Lung microvascular endothelial cell (primary cell): ENCODE results near the gene NUDT4. TPM values are rescaled to one million over a fixed set of nuclear protein-coding genes. Genes with fewer than 3 reads are reported as not detected.
A peak's percentile ranks its signal among the peaks of the same experiment; 100 is the strongest.
"Not testable (repeated sequence)": the region's sequence is repeated elsewhere in the genome, so short reads cannot be mapped to it uniquely, and the experiment has no call there.

ENCODE experiments used
- DNase-seq, 2 donors: peaks; one replicate each; pipeline versions ENCODE4 v3.0.0 to v3.0.0-alpha.2; 2010; ENCODE audit warnings: low read depth in 2 of 2
- total RNA-seq: library from RNA; depleted of rRNA; stranded (reverse); fragments of >200 nt; gene quantifications from 2 replicates; pipeline ENCODE4 v1.2.1, GENCODE V29; 2014

NUDT4 gene
- total RNA-seq, 1 donor from 2014 or later: 71.8 TPM

DNA sequence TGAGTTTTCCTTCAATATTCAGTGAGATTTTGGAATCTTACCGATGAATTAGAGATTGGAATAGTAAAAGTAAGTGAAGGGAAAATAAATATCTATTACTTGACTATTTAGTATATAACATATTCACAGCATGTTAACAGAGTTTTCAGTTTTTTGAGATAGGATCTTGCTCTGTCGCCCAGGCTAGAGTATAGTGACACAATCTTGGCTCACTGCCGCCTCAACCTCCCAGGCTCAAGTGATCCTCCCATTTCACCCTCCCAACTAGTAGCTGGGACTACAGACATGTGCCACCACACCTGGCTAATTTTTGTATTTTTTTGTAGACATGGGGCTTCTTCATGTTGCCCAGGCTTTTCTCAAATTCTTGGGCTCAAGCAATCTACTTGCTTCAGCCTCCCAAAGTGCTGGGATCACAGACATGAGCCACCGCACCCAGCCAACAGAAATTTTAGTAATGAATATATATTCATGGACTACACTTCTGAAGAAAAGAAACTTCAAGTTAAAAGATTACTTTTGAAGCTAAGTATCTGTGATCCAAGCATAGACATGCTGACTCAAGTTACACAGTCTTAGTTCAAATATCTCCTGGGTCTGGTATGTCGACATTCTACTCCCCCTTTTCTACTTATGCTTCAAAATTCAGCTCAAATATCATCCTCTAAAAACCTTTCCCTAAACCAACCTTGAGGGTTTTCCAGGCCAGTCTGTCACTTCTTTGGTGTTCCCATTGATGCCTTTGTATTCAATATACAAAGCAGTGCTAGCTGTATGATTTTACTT, 50.2 kb downstream of the NUDT4 start:
- DNase-seq: no peak

DNA sequence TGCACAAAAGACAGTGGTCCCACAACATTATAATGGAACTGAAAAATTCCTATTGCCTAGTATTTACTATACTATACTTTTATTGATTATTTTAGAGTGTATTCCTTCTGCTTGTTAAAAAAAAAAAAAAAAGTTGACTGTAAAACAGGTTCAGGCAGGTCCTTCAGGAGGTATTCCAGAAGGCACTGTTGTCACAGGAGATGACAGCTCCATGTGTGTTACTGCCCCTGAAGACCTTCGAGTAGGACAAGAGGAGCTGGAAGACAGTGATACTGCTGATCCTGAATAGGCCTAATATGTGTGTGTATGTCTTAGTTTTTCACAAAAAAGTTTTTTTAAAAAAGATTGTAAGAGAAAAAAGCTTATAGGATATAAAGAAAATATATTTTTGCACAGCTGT, 51.7 kb downstream of the NUDT4 start:
- DNase-seq: no peak

DNA sequence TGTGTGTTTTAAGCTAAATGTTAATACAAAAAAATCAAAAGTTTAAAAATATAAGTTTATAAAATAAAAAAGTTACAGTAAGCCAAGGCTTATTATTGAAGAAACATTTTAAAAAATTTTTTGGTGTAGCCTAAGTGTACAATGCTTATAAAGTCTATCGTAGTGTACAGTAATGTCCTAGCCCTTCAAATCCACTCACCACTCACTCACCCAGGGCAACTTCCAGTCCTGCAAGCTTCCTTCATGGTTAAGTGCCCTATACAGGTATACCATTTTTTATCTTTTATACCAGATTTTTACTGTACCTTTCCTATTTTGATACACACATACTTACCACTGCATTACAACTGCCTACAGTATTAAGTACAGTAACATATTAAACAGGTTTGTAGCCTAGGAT, 52.1 kb downstream of the NUDT4 start:
- DNase-seq: no peak

DNA sequence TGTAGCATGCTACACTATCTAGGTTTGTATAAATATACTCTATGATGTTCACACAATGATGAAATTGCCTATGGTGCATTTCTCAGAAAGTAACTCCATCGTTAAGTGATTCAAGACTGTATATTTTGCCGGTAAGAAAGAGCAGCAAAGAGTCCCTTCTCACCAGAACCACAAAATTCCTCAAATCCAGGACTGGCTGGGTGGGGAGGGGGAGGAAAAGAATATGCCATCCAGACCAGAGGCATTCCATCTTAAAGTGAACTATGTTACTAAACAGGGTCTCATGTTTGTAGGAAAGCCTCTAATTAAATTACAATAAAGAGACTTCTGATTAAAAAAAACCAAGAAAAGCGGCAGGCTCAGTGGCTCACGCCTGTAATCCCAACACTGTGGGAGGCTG, 52.6 kb downstream of the NUDT4 start:
- no peak for DNase-seq

DNA sequence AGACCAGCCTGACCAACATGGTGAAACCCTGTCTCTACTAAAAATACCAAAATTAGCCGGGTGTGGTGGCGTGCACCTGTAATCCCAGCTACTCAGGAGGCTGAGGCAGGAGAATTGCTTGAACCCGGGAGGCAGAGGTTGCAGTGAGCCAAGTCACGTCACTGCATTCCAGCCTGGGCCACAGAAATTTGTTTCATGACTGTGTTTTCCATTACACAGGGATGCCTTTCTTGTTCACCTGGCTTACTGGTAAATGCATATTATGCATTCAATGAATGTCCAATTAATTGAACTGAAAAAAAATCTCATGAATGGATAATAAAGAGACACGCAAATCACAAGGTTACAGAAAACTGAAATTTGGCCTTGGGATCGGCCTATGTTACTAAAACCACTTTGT, 54.3 kb downstream of the NUDT4 start:
- not testable (repeated sequence) for DNase-seq

DNA sequence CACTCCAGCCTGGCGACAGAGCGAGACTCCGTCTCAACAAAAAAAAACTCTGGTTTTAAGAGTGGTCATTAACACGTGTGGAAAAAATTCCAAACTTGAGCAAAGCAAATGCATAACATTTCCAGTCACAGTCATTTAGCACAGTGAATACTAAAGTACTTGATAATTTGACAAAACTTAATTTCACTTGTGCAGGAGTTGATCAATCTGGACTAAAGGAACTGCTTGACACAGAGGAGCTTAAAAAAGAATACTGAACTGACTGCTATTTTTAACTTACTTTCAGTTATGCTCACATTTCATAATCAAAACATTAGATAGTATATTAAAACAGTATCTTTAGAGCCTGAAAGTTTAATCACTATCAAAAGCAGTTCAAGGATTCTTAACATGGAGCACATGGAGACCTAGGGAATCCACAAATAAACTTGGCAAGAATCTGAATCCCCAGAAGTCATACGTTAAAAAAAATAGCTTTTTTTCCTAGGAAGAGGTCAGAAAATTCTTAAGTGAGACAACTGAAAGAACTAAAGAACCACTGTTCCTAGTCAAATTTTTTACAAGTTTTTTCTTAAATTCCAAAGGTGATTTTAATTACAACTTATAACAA, 56.6 kb downstream of the NUDT4 start:
- no peak for DNase-seq

DNA sequence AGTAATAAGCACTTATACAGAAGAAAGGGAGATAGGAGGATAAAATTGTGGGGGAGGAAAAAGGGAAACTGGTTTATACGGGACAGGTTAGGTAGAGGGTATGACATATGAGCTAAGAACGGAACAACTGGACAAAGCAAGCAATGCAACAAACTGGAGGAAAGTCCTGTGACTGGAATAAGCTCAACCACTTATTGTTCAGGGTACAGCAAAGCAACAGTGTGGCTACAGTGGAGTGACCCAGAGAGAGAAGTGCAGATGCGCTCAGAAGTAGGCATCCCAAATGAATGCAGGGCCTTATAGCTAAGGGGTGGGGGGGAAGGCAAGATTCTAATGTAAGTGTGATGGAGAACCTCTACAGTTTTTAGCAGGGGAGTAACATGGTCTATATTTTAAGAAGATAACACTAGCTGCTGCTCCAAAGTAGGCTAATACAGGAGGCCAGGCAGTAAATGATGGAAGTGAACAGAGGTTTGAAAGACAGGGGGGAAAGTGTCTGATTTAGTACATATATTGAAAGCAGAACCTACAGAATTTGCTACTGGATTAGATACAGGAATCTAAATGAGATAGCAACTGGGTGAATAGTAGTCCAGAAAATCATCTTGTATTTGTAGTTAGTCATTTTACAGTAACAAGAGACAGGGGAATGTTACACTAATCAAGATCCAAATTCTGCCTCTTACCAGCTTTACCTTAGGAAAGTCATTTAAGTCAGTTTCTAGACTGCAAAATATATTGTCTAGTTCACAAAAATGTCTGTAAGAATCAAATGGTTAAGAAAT, 60.7 kb downstream of the NUDT4 start:
- no peak for DNase-seq

DNA sequence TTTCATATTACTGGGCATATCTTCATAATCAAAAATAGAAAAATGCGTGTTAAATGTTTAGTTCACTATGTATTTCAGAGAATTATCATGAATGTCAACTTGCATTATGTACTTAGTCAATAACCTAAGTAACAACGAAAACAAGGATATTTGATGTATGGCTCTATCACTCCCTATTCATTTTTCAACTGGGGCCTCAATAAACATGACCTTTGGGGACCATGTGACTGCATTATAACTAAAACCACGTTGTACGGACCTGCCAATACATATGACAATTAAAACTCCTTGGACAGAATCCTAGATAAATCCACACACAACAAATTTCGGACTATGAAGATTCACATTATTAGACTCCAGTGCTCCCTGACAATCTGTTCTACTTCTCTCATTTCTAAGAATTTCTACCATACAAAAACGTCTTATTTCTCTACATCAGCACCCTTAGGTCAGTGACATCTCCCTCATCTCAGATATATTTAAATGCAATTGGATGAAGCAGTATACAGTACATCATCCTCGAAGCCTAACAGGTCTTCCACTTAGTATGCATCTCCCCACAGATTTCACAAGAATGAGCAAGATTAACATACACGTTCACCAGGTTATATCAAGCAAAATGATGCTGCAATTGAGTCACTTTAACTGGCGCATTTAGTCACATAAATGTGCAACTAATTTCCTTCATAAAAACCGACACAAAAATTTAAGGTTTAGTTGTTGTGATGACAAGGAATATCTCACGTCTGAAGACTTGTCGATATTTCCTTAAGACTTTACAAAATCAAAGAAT, 62.5 kb downstream of the NUDT4 start:
- DNase-seq: peak in 1 of 2 donors; percentile 19

DNA sequence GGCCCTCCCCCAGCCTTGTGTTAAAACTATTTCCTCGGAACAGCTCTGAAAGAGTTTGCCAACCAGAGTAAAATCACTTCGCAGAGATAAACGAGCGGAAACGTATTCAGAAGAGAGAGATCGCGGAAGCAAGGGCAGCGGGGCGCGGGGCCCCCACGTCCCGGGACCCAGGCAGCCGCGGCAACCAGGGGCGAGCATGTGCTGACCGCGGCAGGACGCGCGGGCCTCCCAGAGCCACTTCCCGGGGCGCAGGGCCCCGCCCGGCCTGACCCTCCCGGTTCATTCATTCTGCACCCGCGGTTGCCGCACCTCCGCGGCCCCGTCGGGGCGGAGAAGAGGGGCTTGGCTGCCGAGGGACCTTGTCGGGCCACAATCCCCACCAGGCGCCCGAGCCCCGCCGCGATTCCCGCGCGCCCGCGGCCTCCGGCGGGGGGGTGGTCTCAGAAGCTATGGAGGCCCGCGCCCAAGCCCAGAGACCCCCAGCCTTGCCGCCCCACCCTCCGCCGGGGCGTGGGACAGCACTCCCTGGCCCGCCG, 63.4 kb downstream of the NUDT4 start:
- peak; percentile 41 to 45 for DNase-seq

DNA sequence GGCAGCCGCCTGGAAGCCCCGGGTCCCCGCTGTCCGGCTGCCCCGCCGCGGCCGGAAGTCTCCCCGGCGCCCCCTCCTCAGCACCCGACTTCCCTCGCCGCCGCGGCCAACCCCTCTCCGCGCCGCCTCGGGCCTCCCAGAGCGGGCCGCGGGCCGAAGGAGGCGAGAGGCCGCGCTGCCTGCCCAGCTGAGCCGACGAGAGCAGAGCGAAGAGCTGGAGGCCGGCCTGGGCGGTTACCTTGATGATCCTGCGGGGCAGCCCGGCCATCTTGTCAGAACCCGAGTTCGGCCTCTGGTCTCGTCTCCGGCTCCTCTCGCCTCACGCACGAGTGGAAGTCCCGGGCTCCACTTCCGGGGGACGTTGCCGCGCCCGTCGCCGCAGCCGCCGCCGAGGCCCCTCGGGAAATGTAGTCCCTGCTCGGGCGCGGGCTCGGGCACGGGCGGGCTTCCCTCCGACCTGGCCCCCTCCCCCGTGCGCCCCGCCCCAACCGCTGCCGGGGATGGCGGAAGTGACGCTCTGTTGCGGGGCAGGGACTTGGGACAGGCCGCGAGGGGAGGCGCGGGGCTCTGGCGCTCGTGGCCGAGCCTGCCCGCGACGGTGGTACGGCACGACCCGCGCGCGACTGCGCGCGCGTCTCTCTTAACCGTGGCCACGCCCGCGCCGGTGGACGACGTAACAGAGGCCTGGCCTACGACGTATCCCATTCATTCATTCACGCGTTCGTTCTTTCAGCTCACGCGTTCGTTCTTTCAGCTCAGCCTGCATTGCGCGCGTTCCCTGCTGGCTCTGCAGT, 64.1 kb downstream of the NUDT4 start, which contains the start of gene UBE2N:
UBE2N (minus strand) TSS at position 331 of the 794 bp plus-strand sequence; CDS start at position 268, 63 bp downstream.
- peak; percentile 96 for DNase-seq

DNA sequence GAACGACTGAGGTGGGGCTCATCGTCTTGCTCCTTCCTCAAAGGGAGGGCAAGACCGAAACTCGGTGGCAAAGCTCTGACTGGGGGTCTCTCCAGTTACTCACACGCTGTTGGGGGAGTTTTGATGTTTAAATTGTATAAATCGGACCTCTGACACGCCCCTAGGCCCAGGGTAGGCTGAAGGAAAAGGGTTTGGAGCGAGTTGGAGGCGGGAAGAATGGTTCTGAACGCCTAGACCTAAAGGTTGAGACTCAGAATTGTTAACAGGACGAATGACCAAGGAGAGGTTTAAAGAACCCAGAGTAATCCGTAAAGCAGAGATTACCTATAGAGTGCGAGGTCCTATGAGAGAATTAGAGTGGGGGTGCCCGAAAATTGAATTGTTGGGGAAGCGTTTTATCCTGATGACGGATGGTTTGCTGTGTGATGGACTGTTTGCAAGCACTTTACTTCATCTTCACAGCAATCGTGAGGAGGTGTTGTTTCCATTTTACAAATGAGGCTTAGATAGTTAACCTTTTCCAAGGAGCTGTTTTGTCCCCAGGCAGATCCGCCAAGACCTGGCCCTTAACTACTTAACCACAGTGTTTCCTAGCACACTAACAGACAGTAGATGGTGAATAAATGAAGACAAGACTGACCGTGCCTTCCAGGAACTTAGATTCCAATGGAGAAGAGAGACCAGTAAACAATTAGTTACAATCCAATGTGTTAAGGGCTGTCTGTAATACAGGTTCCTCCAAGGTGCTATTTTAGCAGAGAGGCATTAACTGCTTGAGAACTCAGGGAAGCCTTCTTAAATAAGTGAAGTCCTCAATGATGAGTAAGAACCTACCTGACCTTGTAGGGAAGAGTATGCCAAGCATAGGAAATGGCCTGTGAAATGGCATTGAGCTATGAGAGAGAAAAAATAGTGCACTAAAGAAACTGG, 65.0 kb downstream of the NUDT4 start:
- no peak for DNase-seq

DNA sequence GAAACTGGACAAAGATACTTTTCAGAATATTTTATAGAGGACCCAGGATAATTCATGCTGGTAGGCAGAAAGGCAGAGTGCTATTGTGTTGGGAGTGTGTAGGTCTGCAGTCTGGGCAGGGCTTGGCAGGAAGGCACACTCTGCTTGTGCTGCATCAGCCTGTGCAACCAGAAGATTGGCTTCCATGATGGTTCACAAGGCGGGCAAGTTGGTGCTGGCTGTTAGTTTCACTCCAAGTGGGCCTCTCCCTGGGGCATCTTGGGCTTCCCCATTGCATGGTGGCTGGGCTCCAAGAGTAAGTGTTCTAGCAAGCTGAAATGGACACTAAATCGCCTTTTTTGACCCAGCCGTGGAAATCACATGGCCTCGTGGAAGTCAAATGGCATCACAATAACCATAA, 65.9 kb downstream of the NUDT4 start:
- DNase-seq: no peak

DNA sequence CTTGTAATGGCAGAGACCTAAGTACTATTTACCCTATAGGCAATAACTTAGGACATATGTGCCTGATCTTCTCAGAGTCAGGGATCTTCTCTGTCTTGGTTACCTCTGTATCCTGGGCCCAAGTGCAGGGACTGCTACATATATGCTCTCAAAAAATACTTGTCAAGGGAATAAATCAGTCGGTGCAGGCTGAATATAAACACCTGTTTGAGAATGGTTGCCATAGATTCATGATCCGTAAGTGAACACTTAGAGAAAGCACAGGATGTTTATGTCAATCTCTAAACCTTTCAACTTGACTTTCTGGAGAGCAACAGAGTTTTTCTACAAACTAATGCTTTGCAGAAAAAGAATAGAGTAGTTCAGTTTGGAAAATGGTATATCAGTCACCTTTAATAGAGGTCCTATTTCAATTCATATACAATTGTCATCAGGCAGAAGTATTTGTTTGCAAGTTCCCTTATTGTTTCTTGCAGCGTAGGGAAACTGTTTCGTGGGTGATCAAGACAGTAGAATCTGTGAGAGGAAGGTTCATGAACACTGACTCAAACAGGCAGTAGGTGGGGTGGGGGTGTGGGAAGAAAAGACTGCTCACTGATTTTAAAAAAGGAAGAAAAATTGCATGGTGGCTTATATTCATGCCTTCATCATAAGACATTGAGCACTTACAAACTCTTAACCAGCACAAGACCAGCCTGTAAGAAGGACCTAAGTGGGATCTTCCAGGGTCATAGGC, 70.0 kb downstream of the NUDT4 start:
- no peak for DNase-seq

DNA sequence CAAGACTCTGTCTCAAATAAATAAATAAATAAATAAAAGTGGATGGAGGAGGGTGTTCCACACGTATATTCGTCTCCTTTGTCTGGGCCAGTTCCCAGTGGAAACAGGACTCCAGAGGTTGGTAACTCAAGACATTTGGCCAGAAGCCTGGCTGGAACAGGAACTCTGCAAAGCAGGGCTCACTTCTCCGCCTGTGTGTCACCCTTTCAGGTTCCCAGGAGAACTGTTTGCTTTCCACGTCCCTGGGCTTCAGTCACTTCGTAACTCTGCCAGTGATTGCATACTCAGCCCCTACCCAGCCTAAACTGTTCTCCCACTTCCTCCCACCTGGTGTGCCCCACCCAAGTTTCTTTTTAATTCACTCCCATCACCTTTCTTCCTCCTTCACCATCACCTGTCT, 71.1 kb downstream of the NUDT4 start:
- no peak for DNase-seq

DNA sequence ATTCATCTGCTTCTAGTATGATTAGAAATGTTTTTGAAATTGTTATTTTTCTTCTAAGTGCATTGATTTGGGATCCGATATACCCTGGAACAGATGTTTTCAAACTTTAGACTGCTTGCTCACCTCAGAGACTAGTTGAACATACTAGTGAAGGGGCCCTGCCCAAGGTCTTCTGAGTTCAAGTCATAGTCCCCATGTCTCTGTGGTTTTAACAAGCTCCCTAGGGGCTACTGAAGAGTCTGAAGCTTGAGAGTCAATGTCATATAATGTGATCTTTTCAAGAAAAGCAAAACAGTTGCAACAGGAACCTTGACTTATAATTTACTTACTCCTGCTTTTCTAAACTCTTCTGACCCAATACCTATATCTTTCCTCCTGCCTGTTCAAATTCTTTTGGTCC, 71.6 kb downstream of the NUDT4 start:
- no peak for DNase-seq

DNA sequence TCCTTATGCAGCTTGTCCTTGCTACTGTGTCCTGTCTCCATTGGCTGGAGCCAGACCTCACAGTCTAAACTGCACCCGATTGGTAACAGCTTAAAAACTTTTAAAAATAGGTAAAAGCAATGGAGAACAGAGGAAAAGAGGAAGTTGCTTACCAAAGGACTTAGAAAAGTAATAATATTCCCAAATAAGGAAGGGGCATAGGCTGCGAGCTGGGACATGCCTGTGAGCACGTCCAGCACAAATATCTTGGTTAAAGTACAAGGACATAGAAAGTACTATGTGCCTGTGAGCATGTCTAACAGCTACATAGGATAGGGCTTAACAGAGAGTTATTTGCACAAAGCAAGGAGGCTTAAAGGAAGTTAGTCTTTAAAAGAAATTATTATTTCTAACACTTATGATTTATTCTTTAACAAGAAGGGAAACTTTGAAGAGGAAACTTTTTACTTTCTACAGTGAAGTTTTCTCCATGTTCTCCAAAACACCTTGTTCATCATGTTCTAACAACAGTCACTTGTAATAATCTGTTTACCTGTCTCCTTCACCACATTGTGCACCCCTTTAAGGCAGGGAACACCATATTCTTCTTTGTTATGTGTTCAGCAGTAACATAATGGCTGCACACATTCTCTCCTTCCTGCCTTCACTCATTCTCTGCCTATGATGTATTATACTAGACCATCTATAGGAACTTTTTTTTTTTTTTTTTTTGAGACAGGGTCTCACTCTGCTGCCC, 73.9 kb downstream of the NUDT4 start:
- no peak for DNase-seq

DNA sequence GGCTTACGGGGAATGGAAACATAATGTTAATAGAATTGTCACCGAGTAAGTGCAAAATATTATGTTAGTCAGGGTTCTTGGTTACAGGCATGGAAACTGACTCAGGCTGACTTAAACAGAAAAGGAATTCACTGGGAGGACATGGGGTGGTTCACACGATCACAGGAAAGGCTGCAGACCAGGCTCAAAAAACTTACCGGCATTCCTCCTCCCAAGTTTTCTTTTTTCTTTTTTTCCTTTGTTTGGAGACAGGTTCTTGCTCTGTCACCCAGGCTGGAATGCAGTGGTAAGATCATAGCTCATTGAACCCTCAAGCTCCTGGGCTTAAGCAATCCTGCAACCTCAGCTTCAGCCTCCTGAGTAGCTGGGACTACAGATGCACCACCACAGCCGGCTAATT, 75.9 kb downstream of the NUDT4 start:
- peak in 1 of 2 donors; percentile 69 for DNase-seq

DNA sequence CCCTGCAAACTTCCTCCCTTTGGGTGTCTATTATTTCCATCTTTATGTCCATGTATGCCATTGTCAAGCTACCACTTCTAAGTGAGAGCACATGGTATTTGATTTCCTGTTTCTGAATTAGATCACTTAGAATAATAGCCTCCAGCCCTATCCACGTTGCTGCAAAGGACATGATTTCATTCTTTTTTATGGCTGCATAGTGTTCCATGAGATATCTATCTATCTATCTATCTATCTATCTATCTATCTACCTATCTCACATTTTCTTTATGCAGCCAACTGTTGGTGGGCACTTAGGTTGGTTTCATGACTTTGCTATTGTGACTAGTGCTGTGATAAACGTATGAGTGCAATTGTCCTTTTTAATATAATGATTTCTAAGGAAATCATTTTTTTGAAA, 78.4 kb downstream of the NUDT4 start:
- DNase-seq: no peak
